Activated naive CD8-positive, alpha-beta T cell treated with anti-CD3 and anti-CD28 coated beads, Interleukin-2, amount 10 ng/mL, durations not matched to agents 7 days and 5 days (primary cell): Measurements from ENCODE around the gene VWA5B1. TPM values are rescaled to one million over a fixed set of nuclear protein-coding genes. Genes with fewer than 3 reads are reported as not detected.

Experiments used
- ATAC-seq: fragments of 150-1000 bp; cut with Tn5 transposase; one replicate; pipeline ENCODE4 v1.10.0; 2021; ENCODE audit warnings: low read depth, moderate library complexity
- POLR2A ChIA-PET: fragments of 350-600 bp; sonication (Branson Sonifier 250); formaldehyde crosslinking; loops from one replicate; lab custom pipeline; 2021; ENCODE audit warnings: antibody characterized with exemption; lab: Charles Lee
- DNase-seq: peaks from one replicate; pipeline ENCODE4 v3.0.0; 2021
- H3K27ac Mint-ChIP-seq: one replicate; pipeline ENCODE4 v1.8.0; 2022; ENCODE audit warnings: mild to moderate bottlenecking, mixed read lengths
- H3K27me3 Mint-ChIP-seq: one replicate; pipeline ENCODE4 v1.8.0; 2022; ENCODE audit warnings: mild to moderate bottlenecking, moderate library complexity, mixed read lengths
- H3K36me3 Mint-ChIP-seq: one replicate; pipeline ENCODE4 v1.8.0; 2021; ENCODE audit warnings: mild to moderate bottlenecking, mixed read lengths
- H3K4me1 Mint-ChIP-seq: one replicate; pipeline ENCODE4 v1.8.0; 2021; ENCODE audit warnings: mixed read lengths
- H3K4me3 Mint-ChIP-seq: one replicate; pipeline ENCODE4 v1.8.0; 2022; ENCODE audit warnings: mild to moderate bottlenecking, moderate library complexity, mixed read lengths
- H3K9me3 Mint-ChIP-seq: one replicate; pipeline ENCODE4 v1.8.0; 2021; ENCODE audit warnings: mixed read lengths
- total RNA-seq, 2 experiments: library from RNA; stranded (reverse); gene quantifications; one replicate each; pipeline ENCODE4 v1.2.3, GENCODE V29; 2021

Gene VWA5B1
- total RNA-seq, 2 experiments from 2014 or later = not detected

- peaks cover 18% of the 10 kb centered on the region for H3K27me3 Mint-ChIP-seq
- ATAC-seq = no peak
- no peaks in the 10 kb centered on the region for H3K9me3 Mint-ChIP-seq
- POLR2A ChIA-PET = no interaction called here
- no peak overlapping the region for H3K4me3 Mint-ChIP-seq
- DNase-seq = no peak
- no peaks in the 10 kb centered on the region for H3K4me1 Mint-ChIP-seq
- H3K27ac Mint-ChIP-seq = no peak overlapping the region
- H3K36me3 Mint-ChIP-seq = no peaks in the 10 kb centered on the region
Observed at GRCh38 chr1:20337581-20337980, 46.9 kb downstream of the VWA5B1 start.

- Mint-ChIP-seq H3K27me3 (peaks cover 28% of the 10 kb centered on the region), H3K9me3 (no peaks in the 10 kb centered on the region), H3K4me1 (peaks cover 3% of the 10 kb centered on the region)
Observed at GRCh38 chr1:20339811-20340457, 49.3 kb downstream of the VWA5B1 start.

GRCh38 chr1:20342294-20343148, 51.8 kb downstream of the VWA5B1 start:
- Mint-ChIP-seq H3K4me3 (no peak overlapping the region), H3K4me1 (peaks cover 3% of the 10 kb centered on the region), H3K27ac (no peak overlapping the region), H3K36me3 (no peaks in the 10 kb centered on the region), H3K27me3 (peaks cover 39% of the 10 kb centered on the region), H3K9me3 (peaks cover 3% of the 10 kb centered on the region)
- no peak for ATAC-seq
- DNase-seq = no peak
- POLR2A ChIA-PET = no interaction called here

More at GRCh38 chr1:20339811-20340457, 49.3 kb downstream of the VWA5B1 start:
- no peak overlapping the region for H3K4me3 Mint-ChIP-seq
- no peak for DNase-seq
- H3K36me3 Mint-ChIP-seq = no peaks in the 10 kb centered on the region
- ATAC-seq = no peak
- H3K27ac Mint-ChIP-seq = no peak overlapping the region
- POLR2A ChIA-PET = no interaction called here

- peaks cover 3% of the 10 kb centered on the region for H3K4me1 Mint-ChIP-seq
- H3K9me3 Mint-ChIP-seq = peaks cover 3% of the 10 kb centered on the region
- no peak for ATAC-seq
- H3K27ac Mint-ChIP-seq = no peak overlapping the region
- POLR2A ChIA-PET = no interaction called here
- peaks cover 41% of the 10 kb centered on the region for H3K27me3 Mint-ChIP-seq
- no peak overlapping the region for H3K4me3 Mint-ChIP-seq
- H3K36me3 Mint-ChIP-seq = no peaks in the 10 kb centered on the region
- no peak for DNase-seq
Observed at GRCh38 chr1:20343149-20343937, 52.7 kb downstream of the VWA5B1 start.

- no peaks in the 10 kb centered on the region for H3K36me3 Mint-ChIP-seq
- H3K27me3 Mint-ChIP-seq = peaks cover 41% of the 10 kb centered on the region
- peaks cover 3% of the 10 kb centered on the region for H3K4me1 Mint-ChIP-seq
- POLR2A ChIA-PET = no interaction called here
- H3K9me3 Mint-ChIP-seq = peaks cover 3% of the 10 kb centered on the region
- ATAC-seq = no peak
- DNase-seq = no peak
- H3K27ac Mint-ChIP-seq = no peak overlapping the region
- H3K4me3 Mint-ChIP-seq = peak overlapping the region; percentile 16
Observed at GRCh38 chr1:20343938-20344302, 53.2 kb downstream of the VWA5B1 start.

GRCh38 chr1:20344738-20345137, 54.1 kb downstream of the VWA5B1 start:
- H3K4me1 Mint-ChIP-seq = peaks cover 3% of the 10 kb centered on the region
- DNase-seq (no peak), ATAC-seq (no peak)
- no peaks in the 10 kb centered on the region for H3K36me3 Mint-ChIP-seq
- H3K4me3 Mint-ChIP-seq = no peak overlapping the region
- peaks cover 41% of the 10 kb centered on the region for H3K27me3 Mint-ChIP-seq
- peaks cover 3% of the 10 kb centered on the region for H3K9me3 Mint-ChIP-seq
- POLR2A ChIA-PET = no interaction called here
- H3K27ac Mint-ChIP-seq = no peak overlapping the region

GRCh38 chr1:20345419-20345818, 54.7 kb downstream of the VWA5B1 start:
- Mint-ChIP-seq H3K9me3 (peaks cover 3% of the 10 kb centered on the region), H3K27ac (no peak overlapping the region), H3K36me3 (no peaks in the 10 kb centered on the region), H3K4me3 (no peak overlapping the region), H3K4me1 (peaks cover 3% of the 10 kb centered on the region), H3K27me3 (peaks cover 41% of the 10 kb centered on the region)
- POLR2A ChIA-PET = no interaction called here
- DNase-seq (no peak), ATAC-seq (no peak)

GRCh38 chr1:20346433-20346832, 55.8 kb downstream of the VWA5B1 start:
- no peak overlapping the region for H3K4me3 Mint-ChIP-seq
- H3K4me1 Mint-ChIP-seq = peaks cover 3% of the 10 kb centered on the region
- ATAC-seq = no peak
- peaks cover 3% of the 10 kb centered on the region for H3K9me3 Mint-ChIP-seq
- H3K27me3 Mint-ChIP-seq = peaks cover 38% of the 10 kb centered on the region
- H3K36me3 Mint-ChIP-seq = no peaks in the 10 kb centered on the region
- no peak for DNase-seq
- POLR2A ChIA-PET = no interaction called here
- H3K27ac Mint-ChIP-seq = no peak overlapping the region

- no peak overlapping the region for H3K4me3 Mint-ChIP-seq
- no peak for DNase-seq
Observed at GRCh38 chr1:20347699-20348098, 57.0 kb downstream of the VWA5B1 start.

GRCh38 chr1:20348326-20348915, 57.7 kb downstream of the VWA5B1 start:
- POLR2A ChIA-PET = no interaction called here
- ATAC-seq = no peak

More at GRCh38 chr1:20347699-20348098, 57.0 kb downstream of the VWA5B1 start:
- no peak for ATAC-seq
- peaks cover 27% of the 10 kb centered on the region for H3K27me3 Mint-ChIP-seq
- no peak overlapping the region for H3K27ac Mint-ChIP-seq
- peaks cover 3% of the 10 kb centered on the region for H3K4me1 Mint-ChIP-seq
- peaks cover 3% of the 10 kb centered on the region for H3K9me3 Mint-ChIP-seq
- H3K36me3 Mint-ChIP-seq = no peaks in the 10 kb centered on the region
- POLR2A ChIA-PET = no interaction called here

GRCh38 chr1:20349561-20349960, 58.9 kb downstream of the VWA5B1 start:
- no peak for DNase-seq
- peaks cover 22% of the 10 kb centered on the region for H3K27me3 Mint-ChIP-seq
- no peaks in the 10 kb centered on the region for H3K4me1 Mint-ChIP-seq
- peaks cover 3% of the 10 kb centered on the region for H3K9me3 Mint-ChIP-seq
- no peak for ATAC-seq
- H3K27ac Mint-ChIP-seq = no peak overlapping the region
- no peak overlapping the region for H3K4me3 Mint-ChIP-seq
- H3K36me3 Mint-ChIP-seq = no peaks in the 10 kb centered on the region
- POLR2A ChIA-PET = no interaction called here

More at GRCh38 chr1:20348326-20348915, 57.7 kb downstream of the VWA5B1 start:
- Mint-ChIP-seq H3K4me1 (peaks cover 3% of the 10 kb centered on the region), H3K4me3 (no peak overlapping the region), H3K27me3 (peaks cover 29% of the 10 kb centered on the region), H3K9me3 (peaks cover 3% of the 10 kb centered on the region), H3K36me3 (no peaks in the 10 kb centered on the region), H3K27ac (no peak overlapping the region)
- no peak for DNase-seq

- Mint-ChIP-seq H3K4me3 (no peak overlapping the region), H3K27me3 (peaks cover 20% of the 10 kb centered on the region), H3K36me3 (no peaks in the 10 kb centered on the region), H3K9me3 (peaks cover 3% of the 10 kb centered on the region), H3K27ac (no peak overlapping the region), H3K4me1 (no peaks in the 10 kb centered on the region)
- no peak for ATAC-seq
- POLR2A ChIA-PET = no interaction called here
- no peak for DNase-seq
Observed at GRCh38 chr1:20349971-20350370, 59.3 kb downstream of the VWA5B1 start.

GRCh38 chr1:20350421-20350820, 59.7 kb downstream of the VWA5B1 start:
- no peak for ATAC-seq
- Mint-ChIP-seq H3K27me3 (peaks cover 21% of the 10 kb centered on the region), H3K36me3 (no peaks in the 10 kb centered on the region), H3K4me1 (no peaks in the 10 kb centered on the region), H3K27ac (no peak overlapping the region), H3K9me3 (peaks cover 3% of the 10 kb centered on the region), H3K4me3 (no peak overlapping the region)
- DNase-seq = no peak
- POLR2A ChIA-PET = no interaction called here
